Neural cell (in vitro differentiated cells): ENCODE measurements around the gene CLEC19A. TPM values are rescaled to one million over a fixed set of nuclear protein-coding genes. Genes with fewer than 3 reads are reported as not detected.

Experiments used
- H2AFZ ChIP-seq: fragments of 200-600, 300-800 bp; sonication (generic), shearing (Covaris generic); 2 replicates; pipeline ENCODE4 v1.6.0; 2014; ENCODE audit warnings: low read depth, mild to moderate bottlenecking, antibody characterized with exemption, low read length, moderate library complexity
- H3F3A ChIP-seq: fragments of 200-600 bp; shearing (Covaris generic); 2 replicates; pipeline ENCODE4 v1.6.1; 2016; ENCODE audit warnings: mild to moderate bottlenecking, moderate library complexity, mixed read lengths, antibody characterized with exemption, low read length; ENCODE audit not compliant: insufficient read depth, poor library complexity, severe bottlenecking
- H3K27ac ChIP-seq: fragments of 200-600, 300-800 bp; sonication (generic), shearing (Covaris generic); 2 replicates; pipeline ENCODE4 v1.5.1; 2014; ENCODE audit warnings: mild to moderate bottlenecking, low read length, moderate library complexity
- H3K27me3 ChIP-seq: fragments of 300-800, 200-600 bp; sonication (generic), shearing (Covaris generic); 2 replicates; pipeline ENCODE4 v1.6.0; 2014; ENCODE audit warnings: mild to moderate bottlenecking, low read depth, low read length, moderate library complexity; ENCODE audit not compliant: insufficient read depth
- H3K36me3 ChIP-seq: fragments of 300-800, 200-600 bp; sonication (generic), shearing (Covaris generic); 2 replicates; pipeline ENCODE4 v1.5.1; 2014; ENCODE audit warnings: mild to moderate bottlenecking, antibody characterized with exemption, low read length, moderate library complexity; ENCODE audit not compliant: insufficient read depth
- H3K4me2 ChIP-seq: fragments of 300-800, 200-600 bp; sonication (generic), shearing (Covaris generic); 2 replicates; pipeline ENCODE4 v1.6.0; 2014; ENCODE audit warnings: mild to moderate bottlenecking, low read length
- H3K4me3 ChIP-seq: fragments of 300-800, 200-600 bp; sonication (generic), shearing (Covaris generic); 2 replicates; pipeline ENCODE4 v1.5.1; 2014; ENCODE audit warnings: mild to moderate bottlenecking, low read length, moderate library complexity
- H3K79me2 ChIP-seq: fragments of 200-600 bp; shearing (Covaris generic); replicated peaks from 2 replicates; pipeline ENCODE4 v1.6.0; 2014; ENCODE audit warnings: mild to moderate bottlenecking, low read length, moderate library complexity; ENCODE audit not compliant: insufficient read depth
- H3K9ac ChIP-seq: fragments of 300-800, 200-600 bp; sonication (generic), shearing (Covaris generic); 2 replicates; pipeline ENCODE4 v1.6.1; 2016; ENCODE audit warnings: mild to moderate bottlenecking, low read length, mixed read lengths
- H3K9me2 ChIP-seq: fragments of 200-600 bp; shearing (Covaris generic); 2 replicates; pipeline ENCODE4 v1.6.1; 2016; ENCODE audit warnings: mild to moderate bottlenecking, low read length, mixed read lengths; ENCODE audit not compliant: insufficient read depth
- H3K9me3 ChIP-seq: fragments of 200-600, 300-800 bp; sonication (generic), shearing (Covaris generic); 2 replicates; pipeline ENCODE4 v1.6.1; 2016; ENCODE audit warnings: mild to moderate bottlenecking, mixed run types, low read length, moderate library complexity, mixed read lengths
- H4K20me1 ChIP-seq: fragments of 200-600 bp; shearing (Covaris generic); 2 replicates; pipeline ENCODE4 v1.6.1; 2016; ENCODE audit warnings: mild to moderate bottlenecking, mixed run types; ENCODE audit not compliant: insufficient read depth
- CTCF ChIP-seq: fragments of 450-650 bp; IDR thresholded peaks from 2 replicates; pipeline ENCODE4 v1.5.1; 2014; ENCODE audit warnings: antibody characterized with exemption, mild to moderate bottlenecking, moderate library complexity; ENCODE audit not compliant: poor library complexity, severe bottlenecking
- EP300 ChIP-seq: fragments of 450-650 bp; conservative IDR thresholded peaks from 2 replicates; pipeline ENCODE4 v1.6.1; 2014; ENCODE audit warnings: antibody characterized with exemption, mild to moderate bottlenecking, moderate library complexity; ENCODE audit not compliant: poor library complexity, severe bottlenecking
- EZH2 ChIP-seq: fragments of 200-600, 300-800 bp; shearing (Covaris generic), sonication (generic); IDR thresholded peaks from 2 replicates; pipeline ENCODE4 v1.6.1; 2014; ENCODE audit warnings: antibody characterized with exemption, low read length, borderline replicate concordance, mild to moderate bottlenecking; ENCODE audit not compliant: insufficient read depth, poor library complexity, severe bottlenecking
- MXI1 ChIP-seq: fragments of 450-650 bp; conservative IDR thresholded peaks from 2 replicates; pipeline ENCODE4 v1.6.1; 2014; ENCODE audit warnings: antibody characterized with exemption, mild to moderate bottlenecking; ENCODE audit not compliant: poor library complexity, severe bottlenecking
- POLR2AphosphoS5 ChIP-seq: IDR thresholded peaks from 2 replicates; pipeline ENCODE4 v1.6.1; 2012
- RAD21 ChIP-seq: fragments of 450-650 bp; conservative IDR thresholded peaks from 2 replicates; pipeline ENCODE4 v1.6.1; 2014; ENCODE audit warnings: antibody characterized with exemption, mild to moderate bottlenecking, moderate library complexity
- REST ChIP-seq: IDR thresholded peaks from 2 replicates; pipeline ENCODE4 v1.6.1; 2012; ENCODE audit warnings: borderline replicate concordance
- SMC3 ChIP-seq: fragments of 450-650 bp; conservative IDR thresholded peaks from 2 replicates; pipeline ENCODE4 v1.6.1; 2014; ENCODE audit warnings: antibody characterized with exemption, mild to moderate bottlenecking, moderate library complexity; ENCODE audit not compliant: poor library complexity
- TAF1 ChIP-seq: IDR thresholded peaks from 2 replicates; pipeline ENCODE4 v1.6.1; 2012; ENCODE audit warnings: low read depth
- polyA plus RNA-seq: library from polyadenylated mRNA; depleted of rRNA; stranded (reverse); fragments of >200 nt; gene quantifications from 2 replicates; pipeline ENCODE4 v1.2.3, GENCODE V29; 2014

The CLEC19A gene
- polyA plus RNA-seq, 1 donor from 2014 or later = not detected

- Histone ChIP-seq H3K27me3 (no peaks in the 10 kb centered on the region), H3K27ac (no peak overlapping the region), H3K79me2 (no peaks in the 10 kb centered on the region), H2AFZ (no peak overlapping the region), H3K4me3 (no peak overlapping the region), H3F3A (no peaks in the 10 kb centered on the region), H3K9me3 (no peaks in the 10 kb centered on the region), H3K36me3 (no peaks in the 10 kb centered on the region), H3K9me2 (no peaks in the 10 kb centered on the region), H3K9ac (no peak overlapping the region), H3K4me2 (no peak overlapping the region), H4K20me1 (no peaks in the 10 kb centered on the region)
- TF ChIP-seq RAD21 (no peak), CTCF (no peak), SMC3 (no peak), EZH2 (no peak), TAF1 (no peak), POLR2AphosphoS5 (no peak), MXI1 (no peak), EP300 (no peak), REST (no peak)
Observed at GRCh38 chr16:19252904-19253303, 32.6 kb upstream of the CLEC19A start.

- Histone ChIP-seq H3F3A (no peaks in the 10 kb centered on the region), H3K4me2 (no peak overlapping the region), H3K27ac (no peak overlapping the region), H3K27me3 (no peaks in the 10 kb centered on the region), H4K20me1 (no peaks in the 10 kb centered on the region), H3K9me3 (no peaks in the 10 kb centered on the region), H3K79me2 (no peaks in the 10 kb centered on the region), H3K4me3 (no peak overlapping the region), H3K36me3 (no peaks in the 10 kb centered on the region), H3K9me2 (no peaks in the 10 kb centered on the region), H3K9ac (no peak overlapping the region), H2AFZ (no peak overlapping the region)
- no peak for TF ChIP-seq REST
- no peak for TF ChIP-seq POLR2AphosphoS5
- TF ChIP-seq EP300 = no peak
- no peak for TF ChIP-seq MXI1
- TF ChIP-seq SMC3 = no peak
- no peak for TF ChIP-seq CTCF
- TF ChIP-seq EZH2 = no peak
- no peak for TF ChIP-seq TAF1
- no peak for TF ChIP-seq RAD21
Observed at GRCh38 chr16:19254611-19255010, 30.9 kb upstream of the CLEC19A start.
